T-helper 2 cell (primary cell): ENCODE data around the gene DCTN5.
"Not testable (repeated sequence)": the region's sequence is repeated elsewhere in the genome, so short reads cannot be mapped to it uniquely, and the experiment has no call there.

Experiments used
- DNase-seq, 5 experiments: peaks; one replicate each; pipeline versions ENCODE4 v3.0.0 to v3.0.0-alpha.2; 2012 to 2022

Gene DCTN5

GRCh38 chr16:23694644-23695373 lies 53.5 kb downstream of the DCTN5 start:
- DNase-seq = no peak

DNA sequence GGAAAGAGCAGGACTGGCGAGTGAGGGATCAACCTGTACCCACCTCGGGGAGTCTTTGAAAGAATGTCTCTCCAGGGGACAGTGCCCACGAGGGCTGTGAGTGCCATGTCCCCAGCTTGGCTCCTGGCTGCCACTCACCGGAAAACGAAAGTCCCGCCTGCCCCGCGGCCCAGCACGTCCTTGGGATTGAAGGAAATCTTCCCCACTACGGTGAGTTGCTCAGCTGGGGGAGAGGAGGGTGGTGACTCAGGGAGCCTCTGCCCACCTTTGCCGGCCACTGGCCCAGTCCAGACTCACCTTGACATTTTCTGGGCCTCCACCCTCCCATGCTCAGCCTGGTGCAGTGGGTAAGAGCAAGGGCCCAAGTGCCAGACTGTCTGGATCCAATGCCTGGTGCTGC lies 54.5 kb downstream of the DCTN5 start:
- no peak for DNase-seq

- peak in 1 of 5 experiments; percentile 47 for DNase-seq
Measured at GRCh38 chr16:23699100-23699499, 57.8 kb downstream of the DCTN5 start.

GRCh38 chr16:23700093-23700492 lies 58.8 kb downstream of the DCTN5 start:
- no peak for DNase-seq

DNA sequence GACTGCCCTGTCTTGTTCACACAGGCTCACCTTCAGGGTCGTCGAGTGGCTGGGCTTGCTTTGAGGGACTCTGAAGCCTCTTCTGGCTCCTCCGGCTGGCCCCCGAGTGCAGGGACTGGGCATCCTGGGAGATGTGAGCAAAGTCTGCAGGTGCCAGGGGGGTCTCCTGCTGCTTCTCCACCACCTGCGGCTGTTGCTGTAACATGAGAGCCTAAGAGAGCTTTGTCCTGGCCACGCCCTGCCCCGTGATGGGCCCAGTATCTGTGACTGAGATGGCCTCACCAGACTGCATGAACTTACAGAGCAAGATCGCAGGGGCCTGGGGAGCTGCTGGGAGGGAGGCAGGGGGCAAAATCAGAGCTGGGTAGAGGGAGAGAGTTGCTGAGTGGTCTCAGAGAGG lies 59.2 kb downstream of the DCTN5 start:
- no peak for DNase-seq

DNA sequence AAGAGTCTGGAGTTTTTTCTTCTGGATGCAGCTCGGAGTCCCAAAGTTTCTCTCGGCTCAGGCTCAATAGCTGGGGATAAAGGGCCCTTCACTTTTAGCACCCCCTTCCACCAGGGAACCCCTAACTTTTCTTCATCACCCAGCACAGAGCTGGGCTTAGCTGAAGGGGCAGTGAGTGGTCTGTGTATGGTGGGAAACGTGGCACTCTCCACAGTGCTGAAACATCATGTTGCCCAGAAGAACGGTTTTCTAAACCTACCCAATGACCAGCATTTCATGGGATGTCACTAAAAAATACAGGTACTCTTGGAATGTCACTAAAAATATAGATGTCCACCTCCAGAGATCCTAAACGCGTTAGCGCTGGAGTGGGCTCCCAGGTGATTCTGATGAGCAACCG lies 59.8 kb downstream of the DCTN5 start:
- DNase-seq = no peak

- no peak for DNase-seq
Measured at GRCh38 chr16:23702951-23703350, 61.7 kb downstream of the DCTN5 start.

DNA sequence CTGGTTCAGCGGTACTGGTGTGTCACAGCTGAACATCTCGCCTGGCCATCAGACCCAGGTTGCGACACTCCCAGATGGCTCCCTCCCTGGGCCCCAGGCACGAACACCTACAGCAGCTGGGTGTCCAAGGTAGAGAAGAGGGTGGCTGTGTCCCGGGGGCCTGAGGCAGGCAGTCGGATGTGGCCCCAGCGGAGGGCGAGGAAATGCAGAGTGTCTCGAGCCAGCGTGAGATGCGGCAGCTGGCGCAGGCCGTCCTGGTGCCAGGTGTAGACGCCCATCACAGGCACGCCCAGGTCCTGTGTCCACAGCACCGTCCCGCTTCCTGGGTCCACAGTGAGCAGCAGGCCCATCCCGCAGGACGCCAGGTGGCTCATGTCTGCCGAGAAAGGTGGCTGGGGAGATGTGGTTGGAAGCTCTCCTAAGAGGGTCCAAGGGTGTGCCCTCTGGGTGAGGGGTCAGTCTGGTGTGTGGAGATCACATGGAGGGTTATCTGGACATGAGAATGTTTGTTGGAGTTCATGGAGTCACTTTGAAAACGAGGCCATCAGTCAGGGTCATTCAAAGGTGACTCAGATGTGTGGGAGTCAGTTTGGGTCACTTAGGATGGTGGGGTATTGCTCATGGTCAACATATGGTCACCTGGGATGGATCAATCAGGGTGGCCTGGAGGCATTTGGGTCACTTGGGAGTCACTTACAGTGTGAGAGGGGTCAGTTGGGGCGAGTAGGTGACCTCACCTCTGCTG lies 63.7 kb downstream of the DCTN5 start:
- no peak for DNase-seq

GRCh38 chr16:23705517-23705902 lies 64.2 kb downstream of the DCTN5 start:
- no peak for DNase-seq

GRCh38 chr16:23706439-23706838 lies 65.2 kb downstream of the DCTN5 start:
- DNase-seq = no peak

DNA sequence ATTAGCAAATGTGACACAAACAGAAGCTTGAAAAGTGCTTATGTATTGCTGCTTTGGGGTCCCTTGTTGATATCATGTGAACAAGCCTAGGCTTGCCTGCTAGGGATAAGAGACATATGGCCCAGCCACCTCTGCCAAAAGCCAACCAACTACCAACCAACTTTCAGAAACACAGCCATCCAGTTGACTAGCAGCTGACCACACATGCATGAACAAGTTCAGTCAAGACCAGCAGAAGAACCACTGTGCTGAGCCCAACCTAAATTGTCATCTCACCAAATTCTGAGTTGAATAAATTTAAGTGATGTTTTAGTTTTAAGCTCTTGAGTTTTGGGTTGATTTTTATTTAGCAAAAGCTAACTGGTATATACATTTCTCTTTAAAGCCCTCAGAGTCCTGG lies 68.3 kb downstream of the DCTN5 start:
- DNase-seq = no peak

GRCh38 chr16:23710008-23710407 lies 68.7 kb downstream of the DCTN5 start:
- no peak for DNase-seq

DNA sequence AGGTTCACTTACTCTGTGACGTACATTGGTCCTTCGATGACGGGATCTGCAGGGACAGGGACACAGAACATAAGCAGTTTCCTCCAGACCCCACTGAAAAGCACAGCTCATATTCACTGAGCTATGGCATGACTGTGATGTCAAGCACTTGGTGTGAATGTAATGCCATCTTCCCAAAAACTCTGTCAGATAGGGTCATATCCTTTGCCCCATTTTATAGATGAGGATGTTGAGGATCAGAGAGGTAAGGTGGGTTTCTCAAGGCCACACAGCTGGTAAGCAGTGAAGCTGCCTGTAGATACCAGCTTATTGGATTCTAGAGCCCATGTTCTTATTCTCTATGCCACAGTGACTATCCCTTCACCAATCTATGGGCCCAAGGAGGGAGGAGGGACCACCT lies 69.2 kb downstream of the DCTN5 start:
- DNase-seq = no peak

DNA sequence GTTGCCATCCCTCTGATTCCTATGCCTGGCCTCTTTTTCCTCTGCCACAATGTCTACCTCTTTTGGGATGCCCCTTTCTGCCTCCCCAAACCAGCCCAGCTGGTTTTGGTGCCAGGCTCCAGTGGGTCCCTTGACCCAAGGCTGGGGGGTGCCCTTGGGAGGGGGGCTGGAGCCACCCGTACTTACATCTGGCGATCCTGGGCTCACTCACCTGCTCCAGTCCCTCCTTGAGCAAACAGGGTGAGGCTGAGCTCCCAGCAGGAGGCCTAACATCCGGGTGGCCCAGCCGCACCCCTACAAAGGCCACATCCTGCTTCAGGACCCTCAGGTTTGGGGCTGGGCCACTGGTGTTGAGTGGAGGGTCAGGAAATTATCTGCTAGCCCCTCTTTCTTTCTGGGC lies 70.5 kb downstream of the DCTN5 start:
- DNase-seq = no peak

GRCh38 chr16:23712976-23713375 lies 71.7 kb downstream of the DCTN5 start, which contains the start of gene ERN2:
TSS of gene ERN2 (minus strand) at chr16:23713222. CDS start at chr16:23713187, 35 bp downstream.
- DNase-seq = no peak

- no peak for DNase-seq
Measured at GRCh38 chr16:23716484-23716883, 75.2 kb downstream of the DCTN5 start.

DNA sequence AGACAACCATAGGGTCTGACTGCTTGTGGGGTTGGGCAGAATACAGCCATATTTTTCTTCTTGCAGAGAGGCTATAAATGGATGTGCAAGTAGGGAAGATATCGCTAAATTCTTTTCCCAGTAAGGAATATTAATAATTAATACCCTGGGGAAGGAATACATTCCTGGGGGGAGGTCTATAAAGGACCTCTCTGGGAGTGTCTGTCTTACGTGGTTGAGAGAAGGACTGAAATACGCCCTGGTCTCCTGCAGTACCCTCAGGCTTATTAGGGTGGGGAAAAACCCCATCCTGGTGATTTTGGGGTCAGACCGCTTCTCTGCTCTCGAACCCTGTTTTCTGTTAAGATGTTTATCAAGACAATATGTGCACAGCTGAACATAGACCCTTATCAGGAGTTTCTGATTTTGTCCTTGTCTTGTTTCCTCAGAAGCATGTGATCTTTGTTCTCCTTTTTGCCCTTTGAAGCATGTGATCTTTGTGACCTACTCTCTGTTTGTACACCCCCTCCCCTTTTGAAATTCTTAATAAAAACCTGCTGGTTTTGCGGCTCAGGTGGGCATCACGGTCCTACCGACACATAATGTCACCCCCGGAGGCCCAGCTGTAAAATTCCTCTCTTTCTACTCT lies 81.5 kb downstream of the DCTN5 start:
- not testable (repeated sequence) for DNase-seq

DNA sequence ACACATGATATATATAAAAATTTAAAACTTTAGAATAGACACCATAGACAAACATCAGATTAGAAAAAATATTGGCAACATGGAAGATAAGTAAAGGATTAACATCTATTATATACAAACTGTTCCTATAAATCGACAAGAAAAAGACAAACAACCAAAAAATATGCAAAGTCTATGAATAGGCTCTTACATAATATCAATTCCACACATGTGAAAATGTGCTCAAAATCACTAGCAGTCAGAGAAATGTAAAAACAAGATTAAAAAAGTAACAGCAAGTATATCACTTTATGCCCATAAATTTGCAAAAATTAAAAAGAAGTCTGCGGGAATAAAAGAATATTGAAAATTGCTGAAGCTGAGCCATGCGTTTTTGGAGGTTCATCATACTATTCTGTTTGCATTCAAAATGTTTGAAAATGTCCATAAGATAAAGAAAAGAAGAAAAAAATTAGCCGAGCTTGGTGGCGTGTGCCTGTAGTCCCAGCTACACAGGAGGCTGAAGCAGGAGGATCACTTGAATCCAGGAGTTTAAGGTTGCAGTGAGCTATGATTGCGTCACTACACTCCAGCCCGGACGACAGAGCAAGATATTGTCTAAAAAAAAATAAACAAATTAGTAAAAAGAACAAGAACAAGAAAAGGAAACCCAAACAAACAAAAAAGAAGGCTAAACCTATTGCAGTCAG lies 83.0 kb downstream of the DCTN5 start:
- DNase-seq = no peak

DNA sequence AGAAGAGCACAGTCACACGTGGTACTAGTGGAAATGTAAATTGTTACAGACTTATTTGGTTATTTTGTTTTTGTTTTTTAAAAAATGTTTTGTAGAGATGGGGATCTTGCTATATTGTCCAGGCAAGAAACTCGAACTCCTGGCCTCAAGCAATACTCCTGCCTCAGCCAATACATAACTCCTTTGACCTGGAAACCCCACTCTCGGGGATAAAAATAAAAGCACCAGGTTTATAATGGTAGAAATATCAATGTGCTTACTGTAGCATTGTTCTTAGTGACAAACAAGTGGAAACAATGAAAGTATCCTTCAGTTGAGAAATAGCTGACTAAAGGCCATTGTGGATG lies 83.5 kb downstream of the DCTN5 start:
- DNase-seq = no peak

GRCh38 chr16:23726710-23727109 lies 85.4 kb downstream of the DCTN5 start:
- no peak for DNase-seq
